Parathyroid adenoma (tissue), 2 donors: ENCODE results near the gene TSNAX.
"Not testable (repeated sequence)": the region's sequence is repeated elsewhere in the genome, so short reads cannot be mapped to it uniquely, and the experiment has no call there.

Experiments
- H2AFZ ChIP-seq: fragments of 300-600 bp; sonication (generic); one replicate; pipeline ENCODE4 v1.7.0; 2017; ENCODE audit warnings: antibody characterized with exemption, mild to moderate bottlenecking
- H3K27ac ChIP-seq: fragments of 300-600 bp; sonication (generic); one replicate; pipeline ENCODE4 v1.7.0; 2017
- H3K27me3 ChIP-seq: fragments of 300-600 bp; sonication (generic); one replicate; pipeline ENCODE4 v1.7.0; 2017; ENCODE audit warnings: low read length; ENCODE audit not compliant: control insufficient read depth, insufficient read depth
- H3K36me3 ChIP-seq: fragments of 300-600 bp; sonication (generic); one replicate; pipeline ENCODE4 v1.7.0; 2017; ENCODE audit warnings: low read length; ENCODE audit not compliant: control insufficient read depth, insufficient read depth
- H3K4me1 ChIP-seq: fragments of 300-600 bp; sonication (generic); one replicate; pipeline ENCODE4 v1.7.0; 2017; ENCODE audit warnings: control low read depth
- H3K4me2 ChIP-seq: fragments of 300-600 bp; sonication (generic); one replicate; pipeline ENCODE4 v1.7.0; 2017; ENCODE audit warnings: low read length
- H3K4me3 ChIP-seq: fragments of 300-600 bp; sonication (generic); one replicate; pipeline ENCODE4 v1.7.0; 2017; ENCODE audit warnings: low read depth, low read length
- H3K79me2 ChIP-seq: fragments of 300-600 bp; sonication (generic); one replicate; pipeline ENCODE4 v1.7.0; 2017; ENCODE audit warnings: control low read depth
- H3K9ac ChIP-seq: fragments of 300-600 bp; sonication (generic); one replicate; pipeline ENCODE4 v1.7.0; 2017; ENCODE audit warnings: mild to moderate bottlenecking
- H3K9me3 ChIP-seq: fragments of 300-600 bp; sonication (generic); one replicate; pipeline ENCODE4 v1.7.0; 2017; ENCODE audit warnings: low read length; ENCODE audit not compliant: control insufficient read depth
- CTCF ChIP-seq: fragments of 300-600 bp; sonication (generic); IDR thresholded peaks from one replicate; pipeline ENCODE4 v1.7.0; 2017; ENCODE audit warnings: antibody characterized with exemption, mild to moderate bottlenecking
- donor health status: primary hyperparathyroidism.

Gene TSNAX

GRCh38 chr1:231494439-231495110 is 33.9 kb upstream of the TSNAX start:
- no peaks in the 10 kb centered on the region for H3K9me3 ChIP-seq
- no peak overlapping the region for H3K27ac ChIP-seq
- H2AFZ ChIP-seq = no peak overlapping the region
- no peaks in the 10 kb centered on the region for H3K27me3 ChIP-seq
- no peak overlapping the region for H3K9ac ChIP-seq
- H3K4me2 ChIP-seq = no peak overlapping the region
- H3K4me3 ChIP-seq = no peak overlapping the region
- no peaks in the 10 kb centered on the region for H3K36me3 ChIP-seq
- no peaks in the 10 kb centered on the region for H3K4me1 ChIP-seq
- TF ChIP-seq CTCF = no peak
- no peaks in the 10 kb centered on the region for H3K79me2 ChIP-seq

GRCh38 chr1:231497629-231498152 is 30.8 kb upstream of the TSNAX start:
- H2AFZ ChIP-seq = no peak overlapping the region
- no peak overlapping the region for H3K4me2 ChIP-seq
- no peaks in the 10 kb centered on the region for H3K36me3 ChIP-seq

GRCh38 chr1:231499148-231499763 is 29.2 kb upstream of the TSNAX start:
- Histone ChIP-seq H3K4me2 (no peak overlapping the region), H3K27me3 (no peaks in the 10 kb centered on the region), H3K4me1 (no peaks in the 10 kb centered on the region), H3K36me3 (no peaks in the 10 kb centered on the region), H2AFZ (no peak overlapping the region), H3K9me3 (no peaks in the 10 kb centered on the region), H3K79me2 (no peaks in the 10 kb centered on the region), H3K4me3 (no peak overlapping the region), H3K9ac (no peak overlapping the region), H3K27ac (no peak overlapping the region)
- no peak for TF ChIP-seq CTCF

More at GRCh38 chr1:231497629-231498152, 30.8 kb upstream of the TSNAX start:
- H3K79me2 ChIP-seq = no peaks in the 10 kb centered on the region
- TF ChIP-seq CTCF = no peak
- H3K4me3 ChIP-seq = no peak overlapping the region
- no peak overlapping the region for H3K9ac ChIP-seq
- H3K9me3 ChIP-seq = no peaks in the 10 kb centered on the region
- H3K27me3 ChIP-seq = no peaks in the 10 kb centered on the region
- no peaks in the 10 kb centered on the region for H3K4me1 ChIP-seq
- no peak overlapping the region for H3K27ac ChIP-seq

- Histone ChIP-seq H3K27me3 (no peaks in the 10 kb centered on the region), H3K9me3 (no peaks in the 10 kb centered on the region), H3K4me1 (no peaks in the 10 kb centered on the region), H3K79me2 (no peaks in the 10 kb centered on the region), H3K4me3 (no peak overlapping the region), H3K36me3 (no peaks in the 10 kb centered on the region), H3K4me2 (no peak overlapping the region), H3K9ac (no peak overlapping the region), H3K27ac (no peak overlapping the region), H2AFZ (no peak overlapping the region)
- TF ChIP-seq CTCF = no peak
These were observed 27.8 kb upstream of the TSNAX start for GRCh38 chr1:231500666-231501065.

GRCh38 chr1:231503168-231503567 is 25.3 kb upstream of the TSNAX start:
- H3K4me3 ChIP-seq, H2AFZ ChIP-seq, H3K36me3 ChIP-seq, H3K27ac ChIP-seq, H3K4me1 ChIP-seq, H3K27me3 ChIP-seq, H3K4me2 ChIP-seq, H3K9me3 ChIP-seq, H3K9ac ChIP-seq, H3K79me2 ChIP-seq: not testable (repeated sequence)
